Measurements from ENCODE around the gene MYO1F. TPM values are rescaled to one million over a fixed set of nuclear protein-coding genes. Genes with fewer than 3 reads are reported as not detected.

MYO1F gene
- total and polyA plus RNA-seq, 10 of the 15 experiments (the other 5 are each of a cell fraction or from before 2014, with no cell fraction given): 3.5 to 49.4 (median 31.3) TPM

- WGBS (ENCODE audit: insufficient coverage, insufficient replicate concordance, low lambda C conversion rate, missing lambda C conversion rate): under 1% methylated on average over 43 of the region's 56 CpGs
- peak overlapping the region; percentile 69 for H3K4me3 ChIP-seq
- SMC1A ChIA-PET (ENCODE audit: uncharacterized antibody, unreplicated experiment): interaction anchor here (0.9 to 1.5 kb wide), 5 partner anchors 30 to 144 kb away, joined by 3 to 4 read pairs (median 3); no protein-coding TSS in a partner anchor
- no peak for DNase-seq (ENCODE audit: low read depth, low spot score)
- CTCF ChIA-PET: interaction anchor here (0.6 to 3.7 kb wide), 13 partner anchors 8 to 336 kb away, joined by 3 to 29 read pairs (median 5); partner anchors contain the start of genes MARCHF2 and ZNF414
- H4K20me1 ChIP-seq (ENCODE audit: control insufficient read depth, insufficient read depth): no peaks in the 10 kb centered on the region
- H3K27ac ChIP-seq (ENCODE audit: control insufficient read depth, insufficient read depth): peak overlapping the region; percentile 33; the same call in 1 of the 2 replicates
- no peaks in the 10 kb centered on the region for H3K79me2 ChIP-seq (ENCODE audit: control insufficient read depth, insufficient read depth, low read length)
- POLR2A ChIA-PET: interaction anchor here (1.4 kb wide), 2 partner anchors 8 to 19 kb away, joined by 3 to 8 read pairs; partner anchors contain the start of gene ZNF414
- H3K27me3 ChIP-seq (replicated peaks in 1 of 2; ENCODE audit: control insufficient read depth in 2 of 2, insufficient read depth in 2 of 2, low read length in 1 of 2): no peaks in the 10 kb centered on the region
- no peak for FAIRE-seq
- H3K9me3 ChIP-seq (replicated peaks; ENCODE audit: control insufficient read depth, insufficient read depth, low read length): no peaks in the 10 kb centered on the region
- BruUV-seq (replicated peaks): no TSS peak
- H3K4me1 ChIP-seq (ENCODE audit: control insufficient read depth, insufficient read depth, low read length): peaks cover 4% of the 10 kb centered on the region; the same call in 1 of the 2 replicates
- H2AFZ ChIP-seq (ENCODE audit: control insufficient read depth, low read depth, low read length): peak overlapping the region; percentile 91
- peak overlapping the region; percentile 58 for H3K9ac ChIP-seq (ENCODE audit: control insufficient read depth, insufficient read depth, low read length)
- ATAC-seq: peak; percentile 83
- RAD21 ChIA-PET (ENCODE audit: unreplicated experiment): interaction anchor here (0.7 to 2.5 kb wide), 7 partner anchors 61 to 152 kb away, joined by 3 to 16 read pairs (median 3); partner anchors contain the start of genes HNRNPM and MARCHF2
- intact Hi-C loops (cut with micrococcal nuclease; ENCODE audit: unreplicated experiment) (loop anchor here (2.0 kb wide), 1 partner anchor 93 kb away; the partner anchor contains the start of gene MARCHF2), in situ Hi-C loops (cut with MboI) (no loop called here)
- peak overlapping the region; percentile 99 for H3K4me2 ChIP-seq (ENCODE audit: control insufficient read depth, insufficient read depth)
- no peaks in the 10 kb centered on the region for H3K36me3 ChIP-seq (ENCODE audit: control insufficient read depth in 2 of 2, insufficient read depth in 2 of 2, low read length in 1 of 2)
- no peak for TF ChIP-seq FOS (IDR thresholded peaks at IDR 0.05; ENCODE audit: borderline replicate concordance, extremely low read depth, insufficient read length)
- TF ChIP-seq SUZ12 (IDR thresholded peaks at IDR 0.05; ENCODE audit: unreplicated experiment): no peak
- peak; percentile 81 for TF ChIP-seq NKRF (conservative IDR thresholded peaks at IDR 0.05)
- TF ChIP-seq CBFB (IDR thresholded peaks at IDR 0.05; ENCODE audit: low read depth): 0 out of 2 replicates have a peak, but pooled peaks have one; percentile 19
- peak in 1 of 2 experiments; percentile 70; a peak in 1 of 3 replicates for TF ChIP-seq EGR1 (IDR thresholded peaks at IDR 0.05; ENCODE audit: borderline replicate concordance in 1 of 2, low read depth in 2 of 2, low read length in 2 of 2)
- peak; percentile 66 for TF ChIP-seq NBN (IDR thresholded peaks at IDR 0.05)
- TF ChIP-seq SMARCA5 (IDR thresholded peaks at IDR 0.05): peak; percentile 48; the same call in 1 of the 2 replicates
- peak; percentile 6; the same call in 1 of the 2 replicates for TF ChIP-seq USF2 (IDR thresholded peaks at IDR 0.05; ENCODE audit: borderline replicate concordance, low read depth, low read length)
- TF ChIP-seq RUNX3 (IDR thresholded peaks at IDR 0.05; ENCODE audit: low read length): no peak
- peak; percentile 64; the same call in 1 of the 2 replicates for TF ChIP-seq RB1 (IDR thresholded peaks at IDR 0.05; ENCODE audit: borderline replicate concordance)
- TF ChIP-seq SMAD5 (IDR thresholded peaks at IDR 0.05; ENCODE audit: low read depth): no peak
- peak; percentile 18 to 62; a peak in 2 of 4 replicates for TF ChIP-seq BHLHE40 (IDR thresholded peaks at IDR 0.05; ENCODE audit: borderline replicate concordance in 1 of 2, low read depth in 2 of 2, low read length in 1 of 2)
- TF ChIP-seq FOXM1 (IDR thresholded peaks at IDR 0.05; ENCODE audit: low read depth, low read length): no peak
- TF ChIP-seq POLR2AphosphoS5 (IDR thresholded peaks at IDR 0.05; ENCODE audit: low read length): no peak
- no peak for TF ChIP-seq RCOR1 (conservative IDR thresholded peaks at IDR 0.05; ENCODE audit: low read depth, low read length)
- no peak for TF ChIP-seq ELK1 (IDR thresholded peaks at IDR 0.05; ENCODE audit: low read depth, low read length)
- TF ChIP-seq SREBF1 (IDR thresholded peaks at IDR 0.05; ENCODE audit: low read length): no peak
- TF ChIP-seq KAT2A (conservative IDR thresholded peaks at IDR 0.05; ENCODE audit: control insufficient read depth, low read depth, low read length): no peak
Observed at GRCh38 chr19:8505680-8506401, 71.4 kb downstream of the MYO1F start.
